Measurements from ENCODE around the gene RETREG1. TPM values are rescaled to one million over a fixed set of nuclear protein-coding genes. Genes with fewer than 3 reads are reported as not detected.

RETREG1 gene
- total and polyA plus RNA-seq, 2 donors (not counting 3 experiments of a cell fraction or from before 2014, with no cell fraction given) = 0.46 TPM; not detected in 1

- Histone ChIP-seq H3K79me2 (ENCODE audit: control insufficient read depth, insufficient read depth, low read length) (no peaks in the 10 kb centered on the region), H2AFZ (ENCODE audit: low read depth, low read length) (no peak overlapping the region), H3K9ac (replicated peaks; ENCODE audit: extremely low read depth, insufficient read depth, low read length) (no peak overlapping the region), H3K9me3 (replicated peaks; ENCODE audit: control insufficient read depth, insufficient read depth, low read length) (no peaks in the 10 kb centered on the region), H3K4me1 (ENCODE audit: control insufficient read depth, extremely low read depth, insufficient read depth, low read length) (no peaks in the 10 kb centered on the region), H3K27me3 (ENCODE audit: control insufficient read depth in 2 of 2, insufficient read depth in 2 of 2, low read length in 2 of 2) (peaks cover 0 to under 1% of the 10 kb centered on the region in 2 experiments), H3K9me1 (replicated peaks; ENCODE audit: control insufficient read depth, extremely low read depth, insufficient read depth, low read length) (no peaks in the 10 kb centered on the region), H4K20me1 (replicated peaks; ENCODE audit: control insufficient read depth, extremely low read depth, insufficient read depth, low read length) (no peaks in the 10 kb centered on the region), H3K36me3 (ENCODE audit: control insufficient read depth in 2 of 2, extremely low read depth in 1 of 2, insufficient read depth in 2 of 2, low read length in 2 of 2) (no peaks in the 10 kb centered on the region), H3K4me3 (replicated peaks in 1 of 3; ENCODE audit: insufficient read depth in 1 of 3, low read depth in 1 of 3, low read length in 3 of 3) (no peak overlapping the region), H3K27ac (ENCODE audit: insufficient read depth, low read depth, low read length) (no peak overlapping the region), H3K4me2 (ENCODE audit: insufficient read depth, low read length) (no peak overlapping the region)
- DNase-seq (ENCODE audit: low read depth, low spot score) (no peak), FAIRE-seq (no peak)
- intact Hi-C loops (cut with micrococcal nuclease) = no loop called here
- TF ChIP-seq JUN (IDR thresholded peaks at IDR 0.05; ENCODE audit: borderline replicate concordance, insufficient read depth, insufficient read length, low read depth) (no peak), MYC (IDR thresholded peaks at IDR 0.05; ENCODE audit: low read depth, low read length) (no peak), EZH2 (IDR thresholded peaks at IDR 0.05; ENCODE audit: borderline replicate concordance, low read depth, low read length, severe bottlenecking) (no peak), CTCF (IDR thresholded peaks at IDR 0.05; ENCODE audit: extremely low read depth in 1 of 2, insufficient read depth in 1 of 2, low read depth in 1 of 2, low read length in 2 of 2) (no peak), FOS (IDR thresholded peaks at IDR 0.05; ENCODE audit: borderline replicate concordance, insufficient read depth, low read length) (no peak), GATA2 (IDR thresholded peaks at IDR 0.05; ENCODE audit: insufficient read depth, insufficient read length, low read depth, low read length) (no peak)
- TF ChIP-seq, protein P1, sequence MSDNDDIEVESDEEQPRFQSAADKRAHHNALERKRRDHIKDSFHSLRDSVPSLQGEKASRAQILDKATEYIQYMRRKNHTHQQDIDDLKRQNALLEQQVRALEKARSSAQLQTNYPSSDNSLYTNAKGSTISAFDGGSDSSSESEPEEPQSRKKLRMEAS (IDR thresholded peaks at IDR 0.05; ENCODE audit: insufficient read depth, insufficient read length) = no peak
- BruUV-seq (replicated peaks) = no TSS peak
- ChIA-PET CTCF (no interaction called here), POLR2A (no interaction called here)
- dilution Hi-C loops (cut with MboI; ENCODE audit: extremely low pct_ligation_motif_present, low sequenced_read_pairs) = no loop called here
Observed at GRCh38 chr5:16597946-16598694, 18.7 kb downstream of the RETREG1 start.
